Measurements from ENCODE around the gene DOCK9. TPM values are rescaled to one million over a fixed set of nuclear protein-coding genes. Genes with fewer than 3 reads are reported as not detected.

Gene DOCK9
- polyA plus RNA-seq, 3 donors = 0.01 TPM; not detected in 2

GRCh38 chr13:98947925-98948324, 29.9 kb downstream of the DOCK9 start:
- H3K36me3 ChIP-seq (replicated peaks in 1 of 2; ENCODE audit: control insufficient read depth in 1 of 2, insufficient read depth in 2 of 2, low read length in 2 of 2) = no peaks in the 10 kb centered on the region
- TF ChIP-seq CTCF (IDR thresholded peaks at IDR 0.05) = no peak
- no peaks in the 10 kb centered on the region for H3K4me1 ChIP-seq (ENCODE audit: control insufficient read depth in 1 of 2, insufficient read depth in 2 of 2, low read length in 2 of 2)
- DNase-seq = no peak
- H3K4me3 Mint-ChIP-seq = no peak overlapping the region
- H3K27me3 Mint-ChIP-seq (ENCODE audit: low read depth in 3 of 3) = peaks cover 3 to 19% (median 8%) of the 10 kb centered on the region in 3 donors
- no peaks in the 10 kb centered on the region for H3K4me1 Mint-ChIP-seq
- no peak overlapping the region for H2AFZ ChIP-seq (ENCODE audit: insufficient read depth, low read depth, low read length, poor library complexity, severe bottlenecking)
- H3K79me2 ChIP-seq (ENCODE audit: insufficient read depth, low read length) = no peaks in the 10 kb centered on the region
- H3K9me3 ChIP-seq (replicated peaks in 1 of 2; ENCODE audit: control insufficient read depth in 1 of 2, insufficient read depth in 1 of 2, low read length in 2 of 2) = no peaks in the 10 kb centered on the region
- intact Hi-C loops (cut with micrococcal nuclease) = no loop called here
- H3K27me3 ChIP-seq (ENCODE audit: control insufficient read depth in 2 of 2, insufficient read depth in 2 of 2, low read length in 2 of 2) = peaks cover 3% of the 10 kb centered on the region in 2 donors
- WGBS (ENCODE audit: insufficient coverage) = no CpG with 5 or more reads among the region's 1 CpG
- no peak overlapping the region for H3K27ac Mint-ChIP-seq
- no peak overlapping the region for H3K9ac ChIP-seq (ENCODE audit: insufficient read depth, low read length, poor library complexity, severe bottlenecking)
- no peak overlapping the region for H3K27ac ChIP-seq (ENCODE audit: low read depth in 1 of 2, low read length in 2 of 2)
- H3K4me2 ChIP-seq (replicated peaks; ENCODE audit: extremely low read depth, low read length, poor library complexity, severe bottlenecking) = no peak overlapping the region
- no peaks in the 10 kb centered on the region for H3K36me3 Mint-ChIP-seq
- H3K4me3 ChIP-seq (replicated peaks in 1 of 3; ENCODE audit: low read depth in 2 of 3, low read length in 3 of 3) = no peak overlapping the region
- H3K9me3 Mint-ChIP-seq = peaks cover 0 to 2% (median 0%) of the 10 kb centered on the region in 7 donors
- H4K20me1 ChIP-seq (ENCODE audit: insufficient read depth, low read length) = no peaks in the 10 kb centered on the region

- Mint-ChIP-seq H3K4me3 (peak overlapping the region in 1 of 2 donors; percentile 39), H3K27ac (peak overlapping the region in 1 of 7 donors; percentile 49), H3K27me3 (ENCODE audit: low read depth in 3 of 3) (peaks cover 4 to 19% (median 10%) of the 10 kb centered on the region in 3 donors), H3K9me3 (peaks cover 0 to 4% (median 0%) of the 10 kb centered on the region in 7 donors), H3K36me3 (no peaks in the 10 kb centered on the region), H3K4me1 (peaks cover 2% of the 10 kb centered on the region)
- no peaks in the 10 kb centered on the region for H3K79me2 ChIP-seq (ENCODE audit: insufficient read depth, low read length)
- no peak for TF ChIP-seq CTCF (IDR thresholded peaks at IDR 0.05)
- peaks cover 3% of the 10 kb centered on the region in 2 donors for H3K27me3 ChIP-seq (ENCODE audit: control insufficient read depth in 2 of 2, insufficient read depth in 2 of 2, low read length in 2 of 2)
- H3K4me2 ChIP-seq (replicated peaks; ENCODE audit: extremely low read depth, low read length, poor library complexity, severe bottlenecking) = no peak overlapping the region
- H3K36me3 ChIP-seq (replicated peaks in 1 of 2; ENCODE audit: control insufficient read depth in 1 of 2, insufficient read depth in 2 of 2, low read length in 2 of 2) = no peaks in the 10 kb centered on the region
- 97% methylated on average over 8 of the region's 9 CpGs for whole genome bisulfite sequencing (ENCODE audit: insufficient coverage)
- no peaks in the 10 kb centered on the region for H3K4me1 ChIP-seq (ENCODE audit: control insufficient read depth in 1 of 2, insufficient read depth in 2 of 2, low read length in 2 of 2)
- H3K27ac ChIP-seq (ENCODE audit: low read depth in 1 of 2, low read length in 2 of 2) = no peak overlapping the region
- H3K9ac ChIP-seq (ENCODE audit: insufficient read depth, low read length, poor library complexity, severe bottlenecking) = no peak overlapping the region
- intact Hi-C loops (cut with micrococcal nuclease) = no loop called here
- H3K9me3 ChIP-seq (replicated peaks in 1 of 2; ENCODE audit: control insufficient read depth in 1 of 2, insufficient read depth in 1 of 2, low read length in 2 of 2) = no peaks in the 10 kb centered on the region
- no peak overlapping the region for H2AFZ ChIP-seq (ENCODE audit: insufficient read depth, low read depth, low read length, poor library complexity, severe bottlenecking)
- no peak for DNase-seq
- H4K20me1 ChIP-seq (ENCODE audit: insufficient read depth, low read length) = no peaks in the 10 kb centered on the region
- no peak overlapping the region for H3K4me3 ChIP-seq (replicated peaks in 1 of 3; ENCODE audit: low read depth in 2 of 3, low read length in 3 of 3)
Observed at GRCh38 chr13:98945863-98946605, 31.8 kb downstream of the DOCK9 start.

All from CD14-positive monocyte (primary cell).